A549 treated with GW870086 at 1 μM for 4 hours (cell line): ENCODE data around the gene OR56A1. TPM values are rescaled to one million over a fixed set of nuclear protein-coding genes. Genes with fewer than 3 reads are reported as not detected.

ENCODE experiments used
- total RNA-seq: library from RNA; stranded (reverse); fragments of 200-300 nt; extraction: Qiagen RNA extraction; gene quantifications from 5 replicates; pipeline ENCODE4 v1.2.3, GENCODE V29; 2022; ENCODE audit warnings: low read depth

OR56A1 gene
- not detected in 5 replicates for total RNA-seq

GRCh38 chr11:6030708-6031405, at the start of gene OR56A1:
Gene OR56A1 (minus strand): TSS chr11:6030758. CDS start chr11:6027692, 3,066 bp downstream.

GRCh38 chr11:6006846-6007245, 23.7 kb downstream of the OR56A1 start, which contains the start of gene OR56A4:
Gene OR56A4 (minus strand): TSS chr11:6006946. CDS start chr11:6002992, 3,954 bp downstream.

GRCh38 chr11:5986885-5987284, 43.7 kb downstream of the OR56A1 start, which contains the start of gene OR52L1:
Gene OR52L1 (minus strand): TSS chr11:5986985. CDS start chr11:5986930, 55 bp downstream.

Other genes with a start within 250 kb of the OR56A1 start
- gene OR52N5, start 247.4 kb downstream of the OR56A1 start, total RNA-seq, result not detected in 5 replicates
- gene OR52N1, start 239.5 kb downstream of the OR56A1 start, total RNA-seq, result not detected in 5 replicates
- gene OR52N2, start 221.8 kb downstream of the OR56A1 start, total RNA-seq, result not detected in 5 replicates
- not detected in 5 replicates for gene OR52E6, start 188.9 kb downstream of the OR56A1 start, total RNA-seq
- gene OR52E8, start 173.1 kb downstream of the OR56A1 start, total RNA-seq, result not detected in 5 replicates
- gene OR52E4, start 150.1 kb downstream of the OR56A1 start, total RNA-seq, result not detected in 5 replicates
- not detected in 5 replicates for gene OR52E5, start 137.6 kb downstream of the OR56A1 start, total RNA-seq
- gene OR56A3, start 88.5 kb downstream of the OR56A1 start, total RNA-seq, result not detected in 5 replicates
- not detected in 5 replicates for gene OR56A5, start 62.3 kb downstream of the OR56A1 start, total RNA-seq
- gene OR52L1, start 43.8 kb downstream of the OR56A1 start, total RNA-seq, result not detected in 5 replicates
- not detected in 5 replicates for gene OR56A4, start 23.8 kb downstream of the OR56A1 start, total RNA-seq
- gene OR56B4, start 76.9 kb upstream of the OR56A1 start, total RNA-seq, result not detected in 5 replicates
- gene OR52B2, start 139.6 kb upstream of the OR56A1 start, total RNA-seq, result not detected in 5 replicates
- not detected in 5 replicates for gene OR52W1, start 168.5 kb upstream of the OR56A1 start, total RNA-seq
- gene C11orf42, start 174.8 kb upstream of the OR56A1 start, total RNA-seq, result not detected in 5 replicates
- gene FHIP1B, start 203.9 kb upstream of the OR56A1 start, total RNA-seq, result 14.0 to 19.4 TPM (median 17.4 TPM) in 5 replicates
- 0.07 TPM in 1 of 5 replicates, not detected in the others for gene CNGA4, start 208.3 kb upstream of the OR56A1 start, total RNA-seq
- gene CCKBR, start 229.1 kb upstream of the OR56A1 start, total RNA-seq, result not detected in 5 replicates